NCI-H2107 treated with DMSO at 0.1 percent for 48 hours (cell line): Measurements from ENCODE around the gene EXD3.
A peak's percentile ranks its signal among the peaks of the same experiment; 100 is the strongest.

Experiments used
- DNase-seq: peaks from one replicate; lab custom pipeline; 2025; ENCODE audit not compliant: unreplicated experiment; lab: John Stamatoyannopoulos, UW

The EXD3 gene

DNA sequence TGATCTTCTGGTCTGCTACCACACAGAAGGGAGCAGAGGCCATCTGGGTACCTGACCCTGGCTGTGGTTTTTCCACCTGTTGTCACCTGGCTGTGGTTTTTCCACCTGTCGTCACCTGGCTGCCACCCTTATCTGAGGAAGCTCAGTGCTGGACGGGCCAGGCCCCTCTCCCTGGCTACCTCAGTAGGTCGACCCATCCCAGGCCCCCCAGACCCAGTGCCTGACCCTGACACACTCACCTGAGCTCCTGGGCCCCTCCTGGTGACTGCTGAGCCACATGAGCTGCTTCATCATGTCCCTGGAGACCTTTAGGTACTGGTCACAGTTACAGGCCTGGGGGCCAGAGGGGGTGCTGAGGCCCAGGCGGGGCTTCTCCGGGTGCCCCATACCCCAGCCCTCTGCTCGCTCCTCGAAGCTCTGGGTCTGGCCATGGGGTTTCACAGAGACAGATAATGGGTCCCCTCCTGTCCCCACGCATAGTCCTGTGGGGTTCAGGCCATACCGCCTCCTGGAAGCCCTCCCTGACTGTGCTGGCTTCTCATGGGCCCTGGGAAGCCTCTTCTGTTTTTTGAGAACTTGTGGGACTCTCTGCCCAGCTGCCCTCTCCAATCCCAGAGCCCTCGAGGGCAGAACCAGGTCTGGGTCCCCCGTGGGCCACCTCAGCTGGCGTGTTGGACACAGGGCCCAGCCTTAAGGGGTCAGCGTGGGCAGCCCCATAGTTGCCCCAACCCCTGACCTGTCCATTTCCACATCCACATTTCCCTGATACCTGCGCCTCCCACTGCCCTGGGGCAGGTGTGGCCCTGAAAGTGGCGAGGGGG is 113.4 kb downstream of the EXD3 start:
- no peak for DNase-seq

GRCh38 chr9:137308057-137308619 is 114.8 kb downstream of the EXD3 start:
- DNase-seq = no peak

GRCh38 chr9:137307255-137308056 is 115.5 kb downstream of the EXD3 start:
- no peak for DNase-seq

- no peak for DNase-seq
Measured at GRCh38 chr9:137306850-137307254, 116.1 kb downstream of the EXD3 start.

- DNase-seq = no peak
Measured at GRCh38 chr9:137306066-137306849, 116.7 kb downstream of the EXD3 start.

DNA sequence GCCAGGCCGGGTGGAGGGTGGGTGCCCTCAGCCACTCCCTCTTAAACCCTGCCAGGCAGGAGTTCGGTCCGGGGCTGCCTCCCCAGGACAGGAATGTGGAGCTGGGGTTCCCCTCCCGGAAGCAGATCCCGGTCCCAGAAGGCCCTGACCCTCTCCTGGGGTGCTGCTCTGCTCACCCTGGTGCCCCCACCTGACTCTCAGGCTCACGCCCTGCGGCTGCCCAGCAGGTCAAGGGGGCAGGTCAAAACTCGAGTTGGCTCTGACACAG is 117.2 kb downstream of the EXD3 start:
- DNase-seq = no peak

DNA sequence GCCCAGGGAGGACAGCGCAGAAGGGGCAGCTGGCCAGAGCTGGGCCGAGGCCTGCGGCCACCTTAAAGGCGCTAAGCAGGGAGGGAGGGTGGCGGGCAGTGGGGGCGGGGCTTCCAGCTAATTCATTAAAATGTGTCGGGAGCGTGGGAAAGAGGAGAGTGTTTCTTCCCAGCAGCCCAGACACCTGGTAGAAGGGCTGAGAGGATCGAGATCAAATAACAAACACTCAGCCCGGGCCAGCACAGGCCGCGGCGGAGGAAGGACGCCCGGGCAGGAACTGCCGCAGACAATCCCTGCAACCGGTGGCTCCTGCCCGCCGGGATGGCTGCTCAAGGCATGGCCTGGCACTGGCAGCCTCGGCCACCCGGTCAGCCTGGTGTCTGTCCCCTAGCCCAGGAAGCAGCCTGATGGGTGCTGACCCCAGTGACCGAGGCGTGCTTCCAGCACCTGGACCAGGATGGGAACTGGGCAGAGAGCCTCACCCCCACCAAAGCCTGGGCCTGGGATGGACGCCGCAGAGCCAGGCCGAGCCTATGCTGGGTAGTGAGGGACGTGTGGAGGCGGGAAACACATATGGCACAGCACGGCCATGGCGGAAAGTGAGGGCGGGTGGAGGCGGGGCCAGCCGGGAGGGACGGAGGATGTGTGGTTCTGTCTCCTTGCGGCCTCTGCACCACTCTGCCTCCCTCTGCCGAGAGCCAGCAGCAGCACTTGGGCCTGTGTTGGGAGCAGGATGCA is 117.7 kb downstream of the EXD3 start:
- DNase-seq = peak; percentile 89

DNA sequence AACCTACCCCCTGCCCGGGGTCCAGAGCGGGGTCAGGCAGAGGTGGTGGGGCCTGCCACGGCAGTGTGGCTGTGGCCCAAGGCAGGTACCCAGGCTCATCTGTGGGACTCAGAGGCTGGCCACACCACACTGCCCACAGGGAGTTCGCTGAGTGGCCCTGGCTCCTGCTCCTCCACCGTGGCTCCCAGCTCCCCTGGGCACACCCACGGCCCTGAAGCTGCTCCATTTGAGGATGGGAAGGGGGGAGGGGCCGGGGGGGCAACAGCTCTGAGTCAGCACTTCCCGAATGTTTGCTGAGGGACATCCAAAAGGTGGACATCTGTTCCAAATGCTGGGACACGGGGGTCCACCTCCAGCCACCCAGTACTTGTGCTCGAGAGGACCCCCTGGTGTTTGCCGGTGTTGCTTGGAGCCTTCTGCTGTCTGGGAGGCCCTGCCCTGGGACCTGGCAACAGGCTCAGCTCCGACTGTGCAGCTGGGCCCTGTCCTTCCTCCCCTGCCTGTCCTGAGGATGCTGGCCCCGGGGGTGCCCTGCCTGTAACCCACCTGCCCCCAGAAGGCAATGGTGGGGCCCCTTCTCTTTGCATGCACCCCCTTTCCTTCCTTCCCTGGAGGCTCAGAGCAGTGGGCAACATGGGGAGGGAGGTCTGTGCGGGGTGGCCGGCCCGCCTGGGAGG is 118.4 kb downstream of the EXD3 start:
- no peak for DNase-seq

DNA sequence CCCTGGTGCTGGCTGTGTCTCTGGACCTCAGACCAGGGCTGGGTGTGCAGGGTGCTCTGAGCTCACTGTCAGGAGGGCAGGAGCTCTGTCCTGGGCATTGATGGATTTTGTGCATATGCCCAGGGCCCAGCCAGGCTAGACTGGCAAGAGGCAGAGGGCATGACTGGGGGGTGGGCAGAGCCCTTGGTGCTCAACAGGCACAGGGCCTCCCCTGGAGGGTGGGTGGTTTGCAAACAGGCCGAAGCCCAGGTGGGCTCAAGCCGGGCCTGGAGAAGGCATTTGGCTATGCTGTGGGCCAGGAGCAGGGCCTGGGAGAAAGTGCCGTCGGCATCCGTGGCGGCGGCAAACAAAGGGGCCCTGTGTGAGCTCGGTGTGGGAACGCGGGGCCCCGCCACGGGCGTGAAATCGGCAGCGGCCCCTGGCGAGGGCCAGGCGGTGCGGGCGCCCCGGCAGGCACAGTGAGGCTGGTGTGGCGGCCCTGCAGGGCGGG is 119.0 kb downstream of the EXD3 start:
- DNase-seq = no peak

- DNase-seq = no peak
Measured at GRCh38 chr9:137303151-137303892, 119.6 kb downstream of the EXD3 start.

DNA sequence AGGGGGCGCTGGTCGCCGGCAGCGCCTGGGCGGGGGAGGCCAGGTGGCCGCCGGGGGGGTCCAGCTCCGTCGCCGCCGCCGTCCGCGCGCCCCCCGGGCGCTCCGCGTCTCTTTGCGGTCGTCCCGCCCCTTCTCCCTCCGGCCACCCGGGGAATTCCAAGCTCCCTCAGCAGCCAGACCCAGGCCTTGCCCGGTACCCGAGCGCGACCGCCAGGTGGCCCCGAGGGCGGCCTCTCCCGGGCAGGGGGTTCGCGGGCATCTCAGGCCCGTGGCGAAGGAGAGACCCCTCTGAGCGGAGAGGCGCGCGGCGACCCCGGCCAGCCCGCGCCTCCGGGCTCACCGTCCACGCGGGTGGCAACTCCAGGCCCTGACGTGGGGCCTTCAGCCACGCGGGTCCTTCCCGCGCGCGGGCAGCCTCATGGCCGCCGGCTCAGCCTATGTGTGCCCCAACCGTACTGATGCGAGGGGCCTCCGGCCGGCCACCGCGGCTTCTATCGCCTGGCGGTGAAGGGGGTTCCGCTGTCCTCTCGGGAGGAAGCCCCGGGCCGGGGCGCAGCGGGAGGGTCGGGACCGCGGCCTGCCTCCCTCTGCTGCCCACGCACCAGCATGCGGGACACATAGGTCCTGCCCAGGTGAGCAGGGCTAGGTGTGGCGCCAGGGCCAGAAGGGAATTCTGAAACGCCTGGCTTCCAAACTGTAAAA is 120.4 kb downstream of the EXD3 start:
- DNase-seq = no peak

DNA sequence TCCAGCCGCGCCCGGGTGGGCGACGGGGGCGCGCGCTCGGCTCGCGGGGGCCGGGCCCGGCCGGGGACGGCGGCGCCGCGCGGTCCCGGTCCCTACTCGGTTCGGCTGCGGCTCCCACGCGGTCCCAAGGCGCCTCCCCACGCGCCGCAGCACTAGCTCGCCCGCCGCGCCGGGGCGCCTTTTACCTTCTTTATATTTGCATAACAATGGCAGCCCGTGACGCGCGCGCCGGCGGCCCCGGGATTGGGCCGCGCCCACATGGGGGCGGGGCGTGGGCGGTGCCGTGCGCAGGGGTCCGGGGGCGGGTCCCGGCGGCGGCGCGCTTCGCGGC is 120.9 kb downstream of the EXD3 start, which contains the start of gene NRARP:
TSS of gene NRARP (minus strand) at position 154 of the 331 bp plus-strand sequence. CDS start 343 bp downstream, outside the sequence.
- peak; percentile 33 for DNase-seq

GRCh38 chr9:137301081-137301947 is 121.6 kb downstream of the EXD3 start:
- no peak for DNase-seq

- no peak for DNase-seq
Measured at GRCh38 chr9:137300567-137301080, 122.3 kb downstream of the EXD3 start.

DNA sequence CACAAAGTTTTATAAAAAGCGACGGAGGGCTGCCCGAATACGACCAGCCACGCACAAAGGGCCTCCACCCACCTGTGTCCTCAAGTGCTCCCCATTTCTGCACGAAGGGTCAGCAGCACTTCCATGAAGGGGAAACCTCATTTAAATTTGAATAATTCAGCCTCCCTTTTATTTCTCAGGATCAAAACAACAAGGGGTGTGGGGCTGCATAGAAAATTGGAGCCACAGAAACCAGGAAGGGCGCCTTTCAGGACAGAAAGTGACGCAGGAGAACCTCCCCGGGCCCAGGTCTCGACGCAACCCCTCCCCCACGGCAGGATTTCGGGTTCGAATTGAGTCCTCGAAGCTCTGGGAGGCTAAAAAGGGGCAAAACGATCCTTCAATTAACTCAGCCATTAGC is 123.0 kb downstream of the EXD3 start:
- DNase-seq = no peak

DNA sequence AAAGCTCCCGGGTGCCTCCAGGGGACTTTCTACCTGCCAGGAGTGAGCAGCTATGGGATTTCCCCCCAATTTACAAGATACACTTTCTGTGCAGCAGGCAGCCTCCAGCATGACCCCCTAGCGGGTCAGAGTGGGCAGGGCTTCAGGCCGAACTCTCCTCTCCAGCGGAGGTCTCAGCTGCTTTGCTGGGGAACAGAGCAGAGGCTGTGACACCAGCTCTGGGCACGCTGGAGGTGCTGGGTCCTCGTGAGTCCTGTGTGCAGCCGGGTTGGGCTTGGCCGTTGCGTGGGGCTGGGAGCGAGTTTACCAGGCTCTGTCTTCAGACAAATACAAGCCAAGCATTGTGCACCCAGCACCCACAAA is 123.8 kb downstream of the EXD3 start:
- no peak for DNase-seq

- no peak for DNase-seq
Measured at GRCh38 chr9:137298401-137299202, 124.4 kb downstream of the EXD3 start.
